ENCODE measurements around the gene ACSM3. TPM values are rescaled to one million over a fixed set of nuclear protein-coding genes. Genes with fewer than 3 reads are reported as not detected.
A peak's percentile ranks its signal among the peaks of the same experiment; 100 is the strongest.

ACSM3 gene
- total and polyA plus RNA-seq, 9 of the 15 experiments (the other 6 are each of a cell fraction or from before 2014, with no cell fraction given), result 112 to 420 (median 182) TPM

- H3K4me1 ChIP-seq (replicated peaks in 1 of 2; ENCODE audit: control insufficient read depth in 2 of 2, insufficient read depth in 2 of 2, low read length in 2 of 2), result peaks cover 0 to 22% of the 10 kb centered on the region in 2 experiments; a peak in 3 of 5 replicates
- H3K36me3 ChIP-seq (ENCODE audit: control insufficient read depth, insufficient read depth, low read length), result peaks cover 74% of the 10 kb centered on the region
- ChIA-PET POLR2A (interaction anchor here (1.0 to 1.5 kb wide), 3 partner anchors 10 to 22 kb away, joined by 4 to 9 read pairs (median 6); partner anchors contain the start of genes ERI2 and REXO5), CTCF (ENCODE audit: low intra/inter-chr PET ratio) (no interaction called here)
- H3K4me2 ChIP-seq (ENCODE audit: insufficient read depth, low read length), result peak overlapping the region; percentile 36; the same call in 1 of the 2 replicates
- no TSS peak for BruUV-seq (replicated peaks)
- no peak overlapping the region for H3K4me3 ChIP-seq
- peak in 3 of 4 experiments; percentile 18 to 72 (median 46) for DNase-seq (ENCODE audit: extremely low read depth in 1 of 4, low spot score in 3 of 4)
- peak overlapping the region; percentile 48; the same call in 2 of the 3 replicates for H3K27ac ChIP-seq (ENCODE audit: extremely low read depth, low read depth, low read length)
- H2AFZ ChIP-seq (ENCODE audit: low read depth, low read length), result no peak overlapping the region
- no peaks in the 10 kb centered on the region for H3K27me3 ChIP-seq (ENCODE audit: control insufficient read depth in 2 of 2, insufficient read depth in 2 of 2, low read length in 2 of 2)
- H3K9ac ChIP-seq (ENCODE audit: insufficient read depth in 1 of 2, low read depth in 2 of 2, low read length in 2 of 2), result no peak overlapping the region
- H3K9me1 ChIP-seq (ENCODE audit: control insufficient read depth, insufficient read depth, low read length), result no peaks in the 10 kb centered on the region
- peak; percentile 86 for FAIRE-seq
- in situ Hi-C loops (cut with MboI) (no loop called here), intact Hi-C loops (cut with micrococcal nuclease) (no loop called here)
- H3K79me2 ChIP-seq (ENCODE audit: control insufficient read depth, insufficient read depth, low read length), result no peaks in the 10 kb centered on the region
- 0% methylated on average over 3 of the region's 3 CpGs for WGBS (ENCODE audit: insufficient coverage, low coverage, missing lambda C conversion rate)
- H3K9me3 ChIP-seq (replicated peaks; ENCODE audit: control insufficient read depth, insufficient read depth, low read depth, low read length), result no peaks in the 10 kb centered on the region
- ATAC-seq, result peak; percentile 77
- H4K20me1 ChIP-seq (replicated peaks; ENCODE audit: control insufficient read depth, insufficient read depth, low read length), result no peaks in the 10 kb centered on the region
- TF ChIP-seq CC2D1A (IDR thresholded peaks at IDR 0.05), result peak; percentile 22; the same call in 1 of the 2 replicates
- TF ChIP-seq NR4A1 (CRISPR knock-in tag; IDR thresholded peaks at IDR 0.05), result no peak
- 0 out of 2 replicates have a peak, but pooled peaks have one; percentile 53 for TF ChIP-seq NR4A1 (tag; IDR thresholded peaks at IDR 0.05)
- peak; percentile 48; the same call in 1 of the 2 replicates for TF ChIP-seq BCL6 (CRISPR knock-in tag; IDR thresholded peaks at IDR 0.05)
- TF ChIP-seq CEBPZ (IDR thresholded peaks at IDR 0.05; ENCODE audit: borderline replicate concordance, low read depth, low read length), result no peak
- no peak; the same call in 1 of the 2 replicates for TF ChIP-seq GABPA (tag; conservative IDR thresholded peaks at IDR 0.05; ENCODE audit: low read depth)
- peak; percentile 42; the same call in 1 of the 2 replicates for TF ChIP-seq ZNF395 (CRISPR knock-in tag; IDR thresholded peaks at IDR 0.05)
- TF ChIP-seq E4F1 (CRISPR knock-in tag; IDR thresholded peaks at IDR 0.05; ENCODE audit: borderline replicate concordance), result no peak
- peak; percentile 60 for TF ChIP-seq ZNF239 (CRISPR knock-in tag; IDR thresholded peaks at IDR 0.05)
- peak; percentile 76; the same call in 1 of the 2 replicates for TF ChIP-seq GATAD2B (IDR thresholded peaks at IDR 0.05; ENCODE audit: borderline replicate concordance)
- peak; percentile 93 for TF ChIP-seq TEAD4 (IDR thresholded peaks at IDR 0.05; ENCODE audit: low read length)
- TF ChIP-seq TEAD4 (CRISPR knock-in tag; IDR thresholded peaks at IDR 0.05; ENCODE audit: borderline replicate concordance), result no peak
- TF ChIP-seq HMG20A (CRISPR knock-in tag; conservative IDR thresholded peaks at IDR 0.05), result peak; percentile 92
- TF ChIP-seq FOSL1 (tag; conservative IDR thresholded peaks at IDR 0.05), result peak; percentile 93
- no peak for TF ChIP-seq NR2C2 (CRISPR knock-in tag; IDR thresholded peaks at IDR 0.05)
- TF ChIP-seq NR2C2 (tag; IDR thresholded peaks at IDR 0.05), result peak; percentile 74
Measured at GRCh38 chr16:20826039-20826566, 62.3 kb downstream of the ACSM3 start.

All from K562 (cell line).